HL-60/S4 treated with phorbol 12-myristate 13-acetate at 8.2 ng/mL for 4 days and 3 days (cell line): ENCODE results near the gene TMEM254.
"Not testable (repeated sequence)": the region's sequence is repeated elsewhere in the genome, so short reads cannot be mapped to it uniquely, and the experiment has no call there.

ENCODE experiments used
- in situ Hi-C: fragments of 300-500 bp; cut with MboI; formaldehyde crosslinking; loops from 2 replicates; pipeline ENCODE4 v1.15.0; 2022; ENCODE audit warnings: low sequenced_read_pairs

Gene TMEM254

GRCh38 chr10:80132299-80133139, 54.1 kb downstream of the TMEM254 start, which contains the start of gene PLAC9:
Gene PLAC9 (plus strand): TSS chr10:80132730. CDS start chr10:80132763, 33 bp downstream.
- in situ Hi-C loops = no loop called here

DNA sequence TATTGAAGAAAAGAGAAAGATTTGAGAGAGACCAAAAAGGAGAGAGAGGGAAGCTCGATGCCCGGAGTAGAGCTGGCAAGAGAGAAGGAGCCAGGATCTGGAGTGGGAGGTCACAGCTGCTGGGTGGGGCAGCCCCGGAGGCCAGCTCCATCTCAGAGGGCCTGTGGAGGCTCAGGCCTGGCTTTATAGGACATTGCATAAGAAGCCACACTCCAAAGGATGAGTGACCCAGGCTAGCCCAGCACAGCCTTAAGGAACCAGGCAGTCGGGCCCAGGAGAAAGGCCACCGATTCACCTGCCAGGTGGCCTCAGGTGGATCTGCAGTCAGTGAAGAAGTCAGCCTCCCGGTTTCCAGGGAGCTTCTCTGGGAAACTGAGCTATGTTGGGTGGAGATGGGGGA, 54.7 kb downstream of the TMEM254 start:
- in situ Hi-C loops = no loop called here

DNA sequence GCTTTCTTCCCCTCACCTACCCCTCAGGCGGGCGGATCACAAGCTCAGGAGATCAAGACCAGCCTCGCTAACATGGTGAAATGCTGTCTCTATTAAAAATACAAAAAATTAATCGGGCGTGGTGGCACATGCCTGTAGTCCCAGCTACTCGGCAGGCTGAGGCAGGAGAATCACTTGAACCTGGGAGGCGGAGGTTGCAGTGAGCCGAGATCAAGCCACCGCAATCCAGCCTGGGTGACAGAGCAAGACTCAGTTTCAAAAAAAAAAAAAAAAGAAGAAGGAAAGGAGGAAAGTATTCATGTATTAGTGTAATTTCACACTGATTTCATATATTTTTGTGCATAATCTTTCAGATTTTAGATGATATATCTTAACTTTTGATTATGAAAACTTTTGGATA, 55.2 kb downstream of the TMEM254 start:
- in situ Hi-C loops = not testable (repeated sequence)

DNA sequence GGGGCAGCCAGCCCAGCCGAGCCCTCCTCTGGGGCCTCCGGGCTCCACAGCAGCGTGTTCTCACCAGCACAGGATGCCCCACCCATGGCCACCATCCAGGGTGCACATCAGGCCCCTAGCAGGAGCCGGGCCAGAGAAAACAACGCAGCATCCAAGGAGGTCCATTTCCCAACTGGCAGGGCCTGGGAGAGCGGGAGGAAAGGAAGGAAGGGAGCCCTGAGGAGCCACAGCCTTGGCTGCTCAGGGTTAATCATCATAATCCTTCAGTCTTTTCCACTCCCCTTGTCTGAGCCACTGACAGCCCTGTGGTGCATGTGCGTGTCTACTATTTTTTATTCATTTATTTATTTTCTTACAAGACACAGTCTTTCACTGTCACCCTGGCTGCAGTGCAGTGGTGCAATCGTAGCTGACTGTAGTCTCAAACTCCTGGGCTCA, 57.7 kb downstream of the TMEM254 start:
- in situ Hi-C loops = no loop called here

GRCh38 chr10:80137031-80137862, 58.8 kb downstream of the TMEM254 start:
- in situ Hi-C loops = no loop called here

GRCh38 chr10:80137920-80138319, 59.5 kb downstream of the TMEM254 start:
- in situ Hi-C loops = no loop called here

DNA sequence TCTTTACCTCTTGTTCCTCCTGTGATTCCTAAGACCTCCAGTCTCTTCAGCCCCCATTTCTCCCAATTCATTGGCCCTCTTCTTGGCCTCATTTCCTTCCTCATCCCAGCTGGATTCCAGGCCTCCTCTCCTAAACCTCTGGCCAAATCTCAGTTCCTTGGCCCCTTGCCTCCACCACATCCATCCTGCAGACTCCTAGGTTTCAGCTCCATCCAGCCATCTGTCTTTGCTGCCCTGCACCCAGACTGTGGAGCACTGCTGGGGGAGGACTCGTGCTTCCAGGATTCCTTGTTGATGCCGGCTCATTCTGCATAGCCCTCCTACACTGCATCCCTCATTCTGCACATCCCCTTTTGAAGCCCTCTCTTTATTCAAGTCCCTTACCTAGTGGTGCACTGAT, 60.8 kb downstream of the TMEM254 start:
- in situ Hi-C loops = no loop called here

DNA sequence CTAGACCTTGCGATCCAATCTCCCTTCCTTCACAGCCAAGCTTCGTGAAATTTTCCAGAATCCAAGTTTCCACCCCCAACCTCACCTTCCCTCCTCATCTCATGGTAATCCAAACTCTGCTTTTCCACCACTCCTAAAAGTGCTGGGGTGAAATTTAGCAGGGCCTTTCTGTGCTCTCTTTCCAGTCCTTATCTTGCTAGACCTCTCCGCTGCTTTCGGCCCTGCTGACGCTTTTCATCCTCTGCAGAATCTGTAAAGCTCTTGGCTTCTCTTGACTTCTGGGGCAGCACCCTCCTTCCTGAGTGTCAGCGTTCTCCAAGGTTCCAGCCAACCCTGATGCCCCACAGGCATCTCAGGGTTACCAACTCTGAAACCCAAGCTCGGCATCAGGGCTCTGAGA, 61.8 kb downstream of the TMEM254 start:
- in situ Hi-C loops = loop anchor here (10.0 kb wide), 1 partner anchor 645 kb away; no protein-coding TSS in a partner anchor

DNA sequence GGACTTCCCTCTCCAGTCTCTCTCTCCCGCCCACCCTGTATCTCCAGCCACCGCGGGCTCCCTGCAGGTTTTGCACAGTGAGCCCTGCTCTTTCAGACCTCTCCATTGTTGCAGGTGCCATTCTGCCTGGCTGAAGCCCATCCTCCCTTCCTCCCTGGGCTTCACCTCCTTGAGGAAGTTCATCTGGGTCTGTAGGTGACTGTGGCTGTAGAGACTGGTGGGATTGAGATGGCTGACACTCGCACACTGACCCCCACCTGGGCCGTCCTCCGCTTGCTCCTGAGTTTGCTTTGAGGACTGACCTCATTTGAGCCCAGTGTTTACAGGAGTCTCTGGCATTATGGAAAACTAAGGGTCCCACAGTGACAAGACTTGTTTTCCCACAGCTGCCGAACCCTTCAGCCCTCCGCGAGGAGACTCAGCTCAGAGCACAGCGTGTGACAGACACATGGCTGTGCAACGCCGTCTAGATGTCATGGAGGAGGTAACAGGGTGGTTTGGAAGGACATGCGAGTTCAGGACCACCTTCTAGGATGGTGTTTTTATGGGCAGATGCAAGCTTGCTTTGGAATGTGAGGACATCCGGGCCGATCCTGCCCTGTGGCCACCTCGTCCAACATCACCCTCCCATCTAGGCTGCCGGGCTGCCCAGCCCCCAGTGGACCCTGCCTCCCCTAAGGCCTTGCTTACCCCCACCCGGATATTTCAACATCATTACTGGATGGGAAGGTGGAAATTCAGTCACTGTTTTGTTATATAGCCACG, 63.4 kb downstream of the TMEM254 start:
- in situ Hi-C loops = loop anchor here (10.0 kb wide), 1 partner anchor 647 kb away; no protein-coding TSS in a partner anchor
